ENCODE data around the gene FYN.
A peak's percentile ranks its signal among the peaks of the same experiment; 100 is the strongest.

DNA sequence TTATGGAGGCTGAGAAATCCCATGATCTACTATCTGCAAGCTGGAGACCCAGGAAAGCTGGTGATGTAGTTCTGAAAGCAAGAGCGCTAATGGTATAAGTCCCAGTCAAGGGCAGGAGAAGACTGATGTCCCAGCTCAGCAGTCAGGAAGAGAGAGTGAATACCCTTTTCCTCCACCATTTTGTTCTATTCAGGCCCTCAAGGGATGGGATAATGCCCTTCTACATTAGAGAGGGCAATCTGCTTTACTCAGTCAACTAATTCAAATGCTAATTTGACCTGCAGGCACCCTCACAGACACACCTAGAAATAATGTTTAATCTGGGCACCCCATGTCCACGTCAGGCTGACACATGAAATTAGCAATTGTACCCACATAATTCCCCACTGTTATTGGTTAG, 10.8 kb upstream of the FYN start:
- TF ChIP-seq, protein P1, sequence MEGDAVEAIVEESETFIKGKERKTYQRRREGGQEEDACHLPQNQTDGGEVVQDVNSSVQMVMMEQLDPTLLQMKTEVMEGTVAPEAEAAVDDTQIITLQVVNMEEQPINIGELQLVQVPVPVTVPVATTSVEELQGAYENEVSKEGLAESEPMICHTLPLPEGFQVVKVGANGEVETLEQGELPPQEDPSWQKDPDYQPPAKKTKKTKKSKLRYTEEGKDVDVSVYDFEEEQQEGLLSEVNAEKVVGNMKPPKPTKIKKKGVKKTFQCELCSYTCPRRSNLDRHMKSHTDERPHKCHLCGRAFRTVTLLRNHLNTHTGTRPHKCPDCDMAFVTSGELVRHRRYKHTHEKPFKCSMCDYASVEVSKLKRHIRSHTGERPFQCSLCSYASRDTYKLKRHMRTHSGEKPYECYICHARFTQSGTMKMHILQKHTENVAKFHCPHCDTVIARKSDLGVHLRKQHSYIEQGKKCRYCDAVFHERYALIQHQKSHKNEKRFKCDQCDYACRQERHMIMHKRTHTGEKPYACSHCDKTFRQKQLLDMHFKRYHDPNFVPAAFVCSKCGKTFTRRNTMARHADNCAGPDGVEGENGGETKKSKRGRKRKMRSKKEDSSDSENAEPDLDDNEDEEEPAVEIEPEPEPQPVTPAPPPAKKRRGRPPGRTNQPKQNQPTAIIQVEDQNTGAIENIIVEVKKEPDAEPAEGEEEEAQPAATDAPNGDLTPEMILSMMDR (IDR thresholded peaks at IDR 0.05; ENCODE audit: control extremely low read depth in 1 of 3, insufficient read depth in 1 of 3, low read depth in 1 of 3, low read length in 3 of 3): no peak
- TF ChIP-seq, protein P2, sequence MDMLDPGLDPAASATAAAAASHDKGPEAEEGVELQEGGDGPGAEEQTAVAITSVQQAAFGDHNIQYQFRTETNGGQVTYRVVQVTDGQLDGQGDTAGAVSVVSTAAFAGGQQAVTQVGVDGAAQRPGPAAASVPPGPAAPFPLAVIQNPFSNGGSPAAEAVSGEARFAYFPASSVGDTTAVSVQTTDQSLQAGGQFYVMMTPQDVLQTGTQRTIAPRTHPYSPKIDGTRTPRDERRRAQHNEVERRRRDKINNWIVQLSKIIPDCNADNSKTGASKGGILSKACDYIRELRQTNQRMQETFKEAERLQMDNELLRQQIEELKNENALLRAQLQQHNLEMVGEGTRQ (IDR thresholded peaks at IDR 0.05; ENCODE audit: low read length): no peak
- TF ChIP-seq TEAD4 (IDR thresholded peaks at IDR 0.05; ENCODE audit: low read depth, low read length) (no peak), YY1 (IDR thresholded peaks at IDR 0.05; ENCODE audit: low read depth, low read length) (peak; percentile 72; the same call in 1 of the 2 replicates), GABPA (IDR thresholded peaks at IDR 0.05; ENCODE audit: borderline replicate concordance, insufficient read depth, low read length) (no peak), MAFK (IDR thresholded peaks at IDR 0.05; ENCODE audit: low read depth, low read length) (no peak)
